K562 (cell line): Measurements from ENCODE around the gene CREB5. TPM values are rescaled to one million over a fixed set of nuclear protein-coding genes. Genes with fewer than 3 reads are reported as not detected.

Source experiments
- ATAC-seq: fragments of 200-7000 bp; cut with Tn5 transposase; 3 replicates; pipeline ENCODE4 v1.9.1; 2020; ENCODE audit warnings: moderate library complexity
- BruUV-seq: library from RNA; stranded (reverse); fragments of 400-500 nt; replicated peaks from 2 replicates; lab custom pipeline; 2021; lab: Mats Ljungman, UMichigan
- CTCF ChIA-PET: fragments of 300-600 bp; formaldehyde crosslinking; extraction: SDS; loops from one replicate; lab custom pipeline; 2021; ENCODE audit warnings: low intra/inter-chr PET ratio; lab: Yijun Ruan, JAX
- POLR2A ChIA-PET: fragments of 300-600, 350-650 bp; sonication (Branson Sonifier 250); formaldehyde crosslinking; extraction: SDS; loops from one replicate; lab custom pipeline; 2021; ENCODE audit warnings: antibody characterized with exemption, inconsistent platforms; lab: Yijun Ruan, JAX
- DNase-seq, 4 experiments: peaks; one replicate each; pipeline versions ENCODE4 v3.0.0 to v3.0.0-alpha.2; 2011 to 2018; ENCODE audit warnings: low spot score in 3 of 4, mixed read lengths in 3 of 4; ENCODE audit errors: extremely low read depth in 1 of 4
- FAIRE-seq: peaks from 2 replicates; lab custom pipeline; 2011; peaks lifted over from hg19 to GRCh38; lab: Jason Lieb, UNC
- H2AFZ ChIP-seq: 2 replicates; pipeline ENCODE4 v1.6.0; 2011; ENCODE audit warnings: low read depth, low read length, control low read depth, inconsistent platforms
- H3K27ac ChIP-seq: fragments of 200-600 bp; 3 replicates; pipeline ENCODE4 v1.8.0; 2011; ENCODE audit warnings: low read depth, mild to moderate bottlenecking, control low read depth, inconsistent platforms, low read length, moderate library complexity, mixed read lengths; ENCODE audit errors: extremely low read depth
- H3K27me3 ChIP-seq, 2 experiments: fragments of 300-600 bp in 1 of 2; 2 replicates in 1 of 2; 3 replicates in 1 of 2; pipeline versions ENCODE4 v1.6.0 to v1.8.0; 2011; ENCODE audit warnings: inconsistent platforms in 2 of 2, low read length in 2 of 2, mild to moderate bottlenecking in 1 of 2, mixed read lengths in 1 of 2, moderate library complexity in 1 of 2; ENCODE audit not compliant: control insufficient read depth in 2 of 2, insufficient read depth in 2 of 2
- H3K36me3 ChIP-seq: fragments of 300-600 bp; 3 replicates; pipeline ENCODE4 v1.8.0; 2011; ENCODE audit warnings: mild to moderate bottlenecking, low read length, inconsistent platforms; ENCODE audit not compliant: control insufficient read depth, insufficient read depth
- H3K4me1 ChIP-seq, 2 experiments: fragments of 200-600 bp in 1 of 2; replicated peaks in 1 of 2; 2 replicates in 1 of 2; 3 replicates in 1 of 2; pipeline versions ENCODE4 v1.5.1 to v1.8.0; 2011; ENCODE audit warnings: inconsistent platforms in 2 of 2, low read length in 2 of 2, mild to moderate bottlenecking in 1 of 2, mixed read lengths in 1 of 2, moderate library complexity in 1 of 2; ENCODE audit not compliant: control insufficient read depth in 2 of 2, insufficient read depth in 2 of 2
- H3K4me2 ChIP-seq: 2 replicates; pipeline ENCODE4 v1.6.1; 2011; ENCODE audit warnings: low read length, control low read depth, inconsistent platforms, mixed read lengths; ENCODE audit not compliant: insufficient read depth
- H3K4me3 ChIP-seq: fragments of 200-600 bp; sonication (generic), shearing (Covaris generic); 2 replicates; pipeline ENCODE4 v1.5.1; 2016; ENCODE audit warnings: control low read depth, inconsistent platforms
- H3K79me2 ChIP-seq: fragments of 200-600 bp; 3 replicates; pipeline ENCODE4 v1.8.0; 2011; ENCODE audit warnings: low read length, inconsistent platforms; ENCODE audit not compliant: control insufficient read depth, insufficient read depth
- H3K9ac ChIP-seq, 2 experiments: 2 replicates each; pipeline versions ENCODE4 v1.6.0 to v1.6.1; 2011; ENCODE audit warnings: low read depth in 2 of 2, low read length in 2 of 2, control low read depth in 1 of 2, inconsistent platforms in 1 of 2, mild to moderate bottlenecking in 1 of 2, mixed read lengths in 1 of 2; ENCODE audit not compliant: insufficient read depth in 1 of 2
- H3K9me1 ChIP-seq: one replicate; pipeline ENCODE4 v1.6.0; 2011; ENCODE audit warnings: inconsistent platforms, mild to moderate bottlenecking, low read length, moderate library complexity; ENCODE audit not compliant: control insufficient read depth, insufficient read depth
- H3K9me3 ChIP-seq: replicated peaks from 2 replicates; pipeline ENCODE4 v1.5.1; 2011; ENCODE audit warnings: low read depth, low read length, inconsistent platforms; ENCODE audit not compliant: control insufficient read depth, insufficient read depth
- H4K20me1 ChIP-seq: replicated peaks from 2 replicates; pipeline ENCODE4 v1.6.1; 2011; ENCODE audit warnings: low read length, inconsistent platforms, mixed read lengths; ENCODE audit not compliant: control insufficient read depth, insufficient read depth
- CHD2 ChIP-seq: IDR thresholded peaks from 2 replicates; pipeline ENCODE4 v1.6.1; 2011; ENCODE audit warnings: low read depth, low read length
- EWSR1 ChIP-seq: fragments of 450-650 bp; IDR thresholded peaks from 2 replicates; pipeline ENCODE4 v1.6.1; 2018; ENCODE audit warnings: borderline replicate concordance, mild to moderate bottlenecking, low read depth, moderate library complexity; ENCODE audit not compliant: partially characterized antibody
- HDAC1 ChIP-seq, 2 experiments: fragments of 450-650 bp; IDR thresholded peaks; 2 replicates each; pipeline ENCODE4 v1.6.1; 2016 to 2017; ENCODE audit warnings: inconsistent platforms in 1 of 2, mild to moderate bottlenecking in 1 of 2, moderate library complexity in 1 of 2
- MTA2 ChIP-seq: fragments of 450-650 bp; IDR thresholded peaks from 2 replicates; pipeline ENCODE4 v1.6.1; 2016; ENCODE audit warnings: low read depth
- NCOA2 ChIP-seq, 2 experiments: fragments of 450-650 bp; IDR thresholded peaks; 2 replicates each; pipeline ENCODE4 v1.6.1; 2018; ENCODE audit warnings: mild to moderate bottlenecking in 2 of 2, moderate library complexity in 1 of 2; ENCODE audit not compliant: partially characterized antibody in 2 of 2
- ZBTB43 ChIP-seq: sonication (generic); formaldehyde crosslinking; IDR thresholded peaks from 2 replicates; pipeline ENCODE4 v1.8.0; 2023; ENCODE audit warnings: mild to moderate bottlenecking, missing genetic modification reagents
- ZHX1 ChIP-seq: fragments of 150-350 bp; conservative IDR thresholded peaks from 2 replicates; pipeline ENCODE4 v1.6.1; 2014; ENCODE audit warnings: low read length
- ZNF507 ChIP-seq: conservative IDR thresholded peaks from 2 replicates; pipeline ENCODE4 v1.6.1; 2017; ENCODE audit warnings: missing genetic modification characterization, missing compliant biosample characterization
- ZNF551 ChIP-seq: fragments of 250-450 bp; sonication (Bioruptor Pico); IDR thresholded peaks from 2 replicates; pipeline ENCODE4 v1.5.0; 2021; ENCODE audit warnings: mild to moderate bottlenecking, moderate library complexity
- ZNF586 ChIP-seq: fragments of 450-650 bp; formaldehyde crosslinking; conservative IDR thresholded peaks from 2 replicates; pipeline ENCODE4 v1.4.0; 2020; ENCODE audit warnings: mild to moderate bottlenecking, moderate library complexity
- WGBS: fragments of 100-300 bp; shearing (Covaris generic); methylation state at CpG from one replicate; pipeline ENCODE4 v1.1.6; 2016; ENCODE audit warnings: low coverage, mixed read lengths; ENCODE audit not compliant: insufficient coverage; ENCODE audit errors: missing lambda C conversion rate; 5-methylcytosine and 5-hydroxymethylcytosine counted together
- in situ Hi-C: fragments of 300-500 bp; cut with MboI; formaldehyde crosslinking; loops from 4 replicates; pipeline ENCODE4 v1.15.0; 2018; ENCODE audit warnings: inconsistent platforms, mixed read lengths
- intact Hi-C: fragments of 100-400 bp; cut with micrococcal nuclease; formaldehyde crosslinking; loops from 2 replicates; pipeline ENCODE4 v1.14.2; 2022
- polyA plus RNA-seq, 8 experiments: library from polyadenylated mRNA; depleted of rRNA in 4 of 8; stranded (reverse) in 5 of 8; unstranded in 3 of 8; fragments of >200 nt; fragmentation: Nextera tagmentation in 2 of 8; fragmentation: Illumina TruSeq in 1 of 8; extraction: Ambion mirVana in 2 of 8; extraction: Trizol in 1 of 8; gene quantifications; 2 replicates each; pipeline versions ENCODE4 v1.2.1 to v1.2.3, GENCODE V29; 2011 to 2014; ENCODE audit warnings: inconsistent platforms in 1 of 8, missing spikeins in 1 of 8
- total RNA-seq, 7 experiments: library from RNA; depleted of rRNA in 6 of 7; stranded (reverse); fragments of >200 nt in 6 of 7; fragmentation: Illumina TruSeq in 2 of 7; extraction: Trizol in 2 of 7; gene quantifications; 2 replicates each; pipeline versions ENCODE4 v1.2.1 to v1.2.3, GENCODE V29; 2011 to 2021; ENCODE audit warnings: low replicate concordance in 1 of 7

Gene CREB5
- total and polyA plus RNA-seq, 9 of the 15 experiments (the other 6 are each of a cell fraction or from before 2014, with no cell fraction given), result 0.33 to 6.4 (median 1.8) TPM

- CTCF ChIA-PET, result no interaction called here
- no peak for FAIRE-seq
Observed at GRCh38 chr7:28619256-28619655, 206.9 kb downstream of the CREB5 start.

More at GRCh38 chr7:28619256-28619655, 206.9 kb downstream of the CREB5 start:
- H3K4me2 ChIP-seq, result no peak overlapping the region
- H2AFZ ChIP-seq, result no peak overlapping the region
- H3K4me3 ChIP-seq, result no peak overlapping the region
- no peaks in the 10 kb centered on the region for H3K27me3 ChIP-seq
- ATAC-seq, result no peak
- BruUV-seq, result no TSS peak
- intact Hi-C loops, result loop anchor here (5.0 kb wide), 1 partner anchor 233 kb away; no protein-coding TSS in a partner anchor
- no peak overlapping the region for H3K9ac ChIP-seq
- in situ Hi-C loops, result no loop called here
- no peak for TF ChIP-seq ZNF586 (CRISPR knock-in tag)
- no peak for TF ChIP-seq HDAC1 (IDR thresholded peaks at IDR 0.05)
- no peak for TF ChIP-seq ZNF507 (tag)
- TF ChIP-seq ZNF551, result no peak
- no peak for TF ChIP-seq MTA2
- no peak for TF ChIP-seq CHD2
- TF ChIP-seq ZBTB43 (CRISPR knock-in tag), result no peak
- TF ChIP-seq ZHX1, result no peak
- no peak for TF ChIP-seq EWSR1
- TF ChIP-seq NCOA2 (IDR thresholded peaks at IDR 0.05; ENCODE audit: partially characterized antibody in 2 of 2), result no peak
- TF ChIP-seq, all 486 proteins: peak for 0
- no peak for DNase-seq
- no peaks in the 10 kb centered on the region for H3K9me1 ChIP-seq
- WGBS, result 7% methylated on average over 3 of the region's 3 CpGs
- H3K36me3 ChIP-seq, result no peaks in the 10 kb centered on the region
- H4K20me1 ChIP-seq, result no peaks in the 10 kb centered on the region; the same call in 1 of the 2 replicates
- no peaks in the 10 kb centered on the region for H3K4me1 ChIP-seq
- no peaks in the 10 kb centered on the region for H3K9me3 ChIP-seq
- no peak overlapping the region for H3K27ac ChIP-seq
- POLR2A ChIA-PET, result interaction anchor here (0.6 to 1.0 kb wide), 3 partner anchors 8 to 37 kb away, joined by 3 to 5 read pairs (median 3); no protein-coding TSS in a partner anchor
- H3K79me2 ChIP-seq, result no peaks in the 10 kb centered on the region
